Neural cell (in vitro differentiated cells): ENCODE data around the gene GAS1. TPM values are rescaled to one million over a fixed set of nuclear protein-coding genes. Genes with fewer than 3 reads are reported as not detected.

ENCODE experiments used
- H2AFZ ChIP-seq: fragments of 200-600, 300-800 bp; sonication (generic), shearing (Covaris generic); 2 replicates; pipeline ENCODE4 v1.6.0; 2014; ENCODE audit warnings: low read depth, mild to moderate bottlenecking, antibody characterized with exemption, low read length, moderate library complexity
- H3F3A ChIP-seq: fragments of 200-600 bp; shearing (Covaris generic); 2 replicates; pipeline ENCODE4 v1.6.1; 2016; ENCODE audit warnings: mild to moderate bottlenecking, moderate library complexity, mixed read lengths, antibody characterized with exemption, low read length; ENCODE audit not compliant: insufficient read depth, poor library complexity, severe bottlenecking
- H3K27ac ChIP-seq: fragments of 200-600, 300-800 bp; sonication (generic), shearing (Covaris generic); 2 replicates; pipeline ENCODE4 v1.5.1; 2014; ENCODE audit warnings: mild to moderate bottlenecking, low read length, moderate library complexity
- H3K27me3 ChIP-seq: fragments of 300-800, 200-600 bp; sonication (generic), shearing (Covaris generic); 2 replicates; pipeline ENCODE4 v1.6.0; 2014; ENCODE audit warnings: mild to moderate bottlenecking, low read depth, low read length, moderate library complexity; ENCODE audit not compliant: insufficient read depth
- H3K36me3 ChIP-seq: fragments of 300-800, 200-600 bp; sonication (generic), shearing (Covaris generic); 2 replicates; pipeline ENCODE4 v1.5.1; 2014; ENCODE audit warnings: mild to moderate bottlenecking, antibody characterized with exemption, low read length, moderate library complexity; ENCODE audit not compliant: insufficient read depth
- H3K4me2 ChIP-seq: fragments of 300-800, 200-600 bp; sonication (generic), shearing (Covaris generic); 2 replicates; pipeline ENCODE4 v1.6.0; 2014; ENCODE audit warnings: mild to moderate bottlenecking, low read length
- H3K4me3 ChIP-seq: fragments of 300-800, 200-600 bp; sonication (generic), shearing (Covaris generic); 2 replicates; pipeline ENCODE4 v1.5.1; 2014; ENCODE audit warnings: mild to moderate bottlenecking, low read length, moderate library complexity
- H3K79me2 ChIP-seq: fragments of 200-600 bp; shearing (Covaris generic); replicated peaks from 2 replicates; pipeline ENCODE4 v1.6.0; 2014; ENCODE audit warnings: mild to moderate bottlenecking, low read length, moderate library complexity; ENCODE audit not compliant: insufficient read depth
- H3K9ac ChIP-seq: fragments of 300-800, 200-600 bp; sonication (generic), shearing (Covaris generic); 2 replicates; pipeline ENCODE4 v1.6.1; 2016; ENCODE audit warnings: mild to moderate bottlenecking, low read length, mixed read lengths
- H3K9me2 ChIP-seq: fragments of 200-600 bp; shearing (Covaris generic); 2 replicates; pipeline ENCODE4 v1.6.1; 2016; ENCODE audit warnings: mild to moderate bottlenecking, low read length, mixed read lengths; ENCODE audit not compliant: insufficient read depth
- H3K9me3 ChIP-seq: fragments of 200-600, 300-800 bp; sonication (generic), shearing (Covaris generic); 2 replicates; pipeline ENCODE4 v1.6.1; 2016; ENCODE audit warnings: mild to moderate bottlenecking, mixed run types, low read length, moderate library complexity, mixed read lengths
- H4K20me1 ChIP-seq: fragments of 200-600 bp; shearing (Covaris generic); 2 replicates; pipeline ENCODE4 v1.6.1; 2016; ENCODE audit warnings: mild to moderate bottlenecking, mixed run types; ENCODE audit not compliant: insufficient read depth
- CTCF ChIP-seq: fragments of 450-650 bp; IDR thresholded peaks from 2 replicates; pipeline ENCODE4 v1.5.1; 2014; ENCODE audit warnings: antibody characterized with exemption, mild to moderate bottlenecking, moderate library complexity; ENCODE audit not compliant: poor library complexity, severe bottlenecking
- EP300 ChIP-seq: fragments of 450-650 bp; conservative IDR thresholded peaks from 2 replicates; pipeline ENCODE4 v1.6.1; 2014; ENCODE audit warnings: antibody characterized with exemption, mild to moderate bottlenecking, moderate library complexity; ENCODE audit not compliant: poor library complexity, severe bottlenecking
- EZH2 ChIP-seq: fragments of 200-600, 300-800 bp; shearing (Covaris generic), sonication (generic); IDR thresholded peaks from 2 replicates; pipeline ENCODE4 v1.6.1; 2014; ENCODE audit warnings: antibody characterized with exemption, low read length, borderline replicate concordance, mild to moderate bottlenecking; ENCODE audit not compliant: insufficient read depth, poor library complexity, severe bottlenecking
- MXI1 ChIP-seq: fragments of 450-650 bp; conservative IDR thresholded peaks from 2 replicates; pipeline ENCODE4 v1.6.1; 2014; ENCODE audit warnings: antibody characterized with exemption, mild to moderate bottlenecking; ENCODE audit not compliant: poor library complexity, severe bottlenecking
- POLR2AphosphoS5 ChIP-seq: IDR thresholded peaks from 2 replicates; pipeline ENCODE4 v1.6.1; 2012
- RAD21 ChIP-seq: fragments of 450-650 bp; conservative IDR thresholded peaks from 2 replicates; pipeline ENCODE4 v1.6.1; 2014; ENCODE audit warnings: antibody characterized with exemption, mild to moderate bottlenecking, moderate library complexity
- SMC3 ChIP-seq: fragments of 450-650 bp; conservative IDR thresholded peaks from 2 replicates; pipeline ENCODE4 v1.6.1; 2014; ENCODE audit warnings: antibody characterized with exemption, mild to moderate bottlenecking, moderate library complexity; ENCODE audit not compliant: poor library complexity
- TAF1 ChIP-seq: IDR thresholded peaks from 2 replicates; pipeline ENCODE4 v1.6.1; 2012; ENCODE audit warnings: low read depth
- polyA plus RNA-seq: library from polyadenylated mRNA; depleted of rRNA; stranded (reverse); fragments of >200 nt; gene quantifications from 2 replicates; pipeline ENCODE4 v1.2.3, GENCODE V29; 2014
- TF ChIP-seq, protein P1 (sequence below): IDR thresholded peaks from 2 replicates; pipeline ENCODE4 v1.6.1; 2012; ENCODE audit warnings: borderline replicate concordance

The GAS1 gene
- polyA plus RNA-seq, 1 donor from 2014 or later, result 1.4 TPM

DNA sequence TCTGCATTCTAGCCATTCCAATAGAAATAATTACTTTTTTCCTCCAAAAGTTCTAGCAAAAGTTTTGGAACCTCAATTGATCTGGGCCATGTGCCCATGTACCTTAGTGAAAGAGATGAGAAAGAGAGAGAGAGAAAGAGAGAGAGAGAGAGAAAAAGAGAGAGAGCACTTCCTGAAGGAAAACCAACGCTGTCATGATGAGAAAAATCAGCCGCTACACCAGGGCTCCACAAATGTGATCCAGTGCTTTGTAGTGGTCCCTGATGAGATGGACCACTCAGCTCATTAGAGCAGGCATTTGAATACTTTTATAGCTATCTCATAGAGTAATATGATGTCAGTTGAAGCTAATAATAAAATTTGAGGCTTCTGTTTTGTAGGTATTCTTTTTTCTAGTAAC, 7.7 kb upstream of the GAS1 start (continued):
- TF ChIP-seq RAD21 (no peak), SMC3 (no peak)

DNA sequence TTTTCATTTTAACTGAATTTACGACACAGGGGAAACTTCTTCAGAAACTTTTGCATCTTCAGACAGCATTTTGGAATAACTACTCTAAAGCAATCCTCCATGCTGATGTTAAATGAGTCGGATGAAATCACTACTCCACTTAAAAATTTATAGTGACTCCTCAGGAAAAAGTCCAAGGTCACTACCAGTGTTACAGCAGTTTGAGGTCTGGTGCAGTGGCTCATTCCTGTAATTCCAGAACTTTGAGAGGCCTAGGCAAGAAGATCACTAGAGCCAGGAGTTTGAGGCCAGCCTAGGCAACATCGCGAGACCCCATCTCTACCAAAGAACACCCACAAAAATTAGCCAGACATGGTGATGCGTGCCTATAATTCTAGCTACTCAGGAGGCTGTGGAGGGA, 5.9 kb upstream of the GAS1 start:
- TF ChIP-seq SMC3, result no peak
- no peak for TF ChIP-seq EZH2
- no peak for TF ChIP-seq CTCF
- TF ChIP-seq POLR2AphosphoS5, result no peak
- TF ChIP-seq, protein P1, sequence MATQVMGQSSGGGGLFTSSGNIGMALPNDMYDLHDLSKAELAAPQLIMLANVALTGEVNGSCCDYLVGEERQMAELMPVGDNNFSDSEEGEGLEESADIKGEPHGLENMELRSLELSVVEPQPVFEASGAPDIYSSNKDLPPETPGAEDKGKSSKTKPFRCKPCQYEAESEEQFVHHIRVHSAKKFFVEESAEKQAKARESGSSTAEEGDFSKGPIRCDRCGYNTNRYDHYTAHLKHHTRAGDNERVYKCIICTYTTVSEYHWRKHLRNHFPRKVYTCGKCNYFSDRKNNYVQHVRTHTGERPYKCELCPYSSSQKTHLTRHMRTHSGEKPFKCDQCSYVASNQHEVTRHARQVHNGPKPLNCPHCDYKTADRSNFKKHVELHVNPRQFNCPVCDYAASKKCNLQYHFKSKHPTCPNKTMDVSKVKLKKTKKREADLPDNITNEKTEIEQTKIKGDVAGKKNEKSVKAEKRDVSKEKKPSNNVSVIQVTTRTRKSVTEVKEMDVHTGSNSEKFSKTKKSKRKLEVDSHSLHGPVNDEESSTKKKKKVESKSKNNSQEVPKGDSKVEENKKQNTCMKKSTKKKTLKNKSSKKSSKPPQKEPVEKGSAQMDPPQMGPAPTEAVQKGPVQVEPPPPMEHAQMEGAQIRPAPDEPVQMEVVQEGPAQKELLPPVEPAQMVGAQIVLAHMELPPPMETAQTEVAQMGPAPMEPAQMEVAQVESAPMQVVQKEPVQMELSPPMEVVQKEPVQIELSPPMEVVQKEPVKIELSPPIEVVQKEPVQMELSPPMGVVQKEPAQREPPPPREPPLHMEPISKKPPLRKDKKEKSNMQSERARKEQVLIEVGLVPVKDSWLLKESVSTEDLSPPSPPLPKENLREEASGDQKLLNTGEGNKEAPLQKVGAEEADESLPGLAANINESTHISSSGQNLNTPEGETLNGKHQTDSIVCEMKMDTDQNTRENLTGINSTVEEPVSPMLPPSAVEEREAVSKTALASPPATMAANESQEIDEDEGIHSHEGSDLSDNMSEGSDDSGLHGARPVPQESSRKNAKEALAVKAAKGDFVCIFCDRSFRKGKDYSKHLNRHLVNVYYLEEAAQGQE, result no peak
- Histone ChIP-seq H3K79me2 (no peaks in the 10 kb centered on the region), H3K4me3 (no peak overlapping the region), H3K9me3 (no peaks in the 10 kb centered on the region), H2AFZ (no peak overlapping the region), H3K9me2 (no peaks in the 10 kb centered on the region), H3K27me3 (no peaks in the 10 kb centered on the region), H3K36me3 (no peaks in the 10 kb centered on the region), H3K27ac (no peak overlapping the region), H3K9ac (no peak overlapping the region), H3K4me2 (no peak overlapping the region), H3F3A (no peaks in the 10 kb centered on the region), H4K20me1 (no peaks in the 10 kb centered on the region)

GRCh38 chr9:86948074-86948929, 996 bp upstream of the GAS1 start:
- H3K27ac ChIP-seq, result peak overlapping the region; percentile 42
- peak overlapping the region; percentile 92 for H3K4me3 ChIP-seq
- peak overlapping the region; percentile 79 for H3K9ac ChIP-seq

More at GRCh38 chr9:86948074-86948929, 996 bp upstream of the GAS1 start:
- Histone ChIP-seq H3K9me3 (no peaks in the 10 kb centered on the region), H3K9me2 (no peaks in the 10 kb centered on the region), H3K27me3 (no peaks in the 10 kb centered on the region), H2AFZ (peak overlapping the region; percentile 48), H4K20me1 (no peaks in the 10 kb centered on the region), H3K79me2 (peaks cover 18% of the 10 kb centered on the region), H3F3A (no peaks in the 10 kb centered on the region), H3K36me3 (no peaks in the 10 kb centered on the region), H3K4me2 (peak overlapping the region; percentile 92)
- TF ChIP-seq, protein P1, result no peak
- TF ChIP-seq CTCF (peak; percentile 93), EP300 (peak; percentile 21), EZH2 (no peak), TAF1 (peak; percentile 52), RAD21 (peak; percentile 74), SMC3 (peak; percentile 71), POLR2AphosphoS5 (peak; percentile 66), MXI1 (peak; percentile 59)
